Measurements from ENCODE around the gene SGSH. TPM values are rescaled to one million over a fixed set of nuclear protein-coding genes. Genes with fewer than 3 reads are reported as not detected.

Gene SGSH
- polyA plus RNA-seq, 1 donor (not counting 4 experiments of a cell fraction or from before 2014, with no cell fraction given): 9.6 TPM

DNA sequence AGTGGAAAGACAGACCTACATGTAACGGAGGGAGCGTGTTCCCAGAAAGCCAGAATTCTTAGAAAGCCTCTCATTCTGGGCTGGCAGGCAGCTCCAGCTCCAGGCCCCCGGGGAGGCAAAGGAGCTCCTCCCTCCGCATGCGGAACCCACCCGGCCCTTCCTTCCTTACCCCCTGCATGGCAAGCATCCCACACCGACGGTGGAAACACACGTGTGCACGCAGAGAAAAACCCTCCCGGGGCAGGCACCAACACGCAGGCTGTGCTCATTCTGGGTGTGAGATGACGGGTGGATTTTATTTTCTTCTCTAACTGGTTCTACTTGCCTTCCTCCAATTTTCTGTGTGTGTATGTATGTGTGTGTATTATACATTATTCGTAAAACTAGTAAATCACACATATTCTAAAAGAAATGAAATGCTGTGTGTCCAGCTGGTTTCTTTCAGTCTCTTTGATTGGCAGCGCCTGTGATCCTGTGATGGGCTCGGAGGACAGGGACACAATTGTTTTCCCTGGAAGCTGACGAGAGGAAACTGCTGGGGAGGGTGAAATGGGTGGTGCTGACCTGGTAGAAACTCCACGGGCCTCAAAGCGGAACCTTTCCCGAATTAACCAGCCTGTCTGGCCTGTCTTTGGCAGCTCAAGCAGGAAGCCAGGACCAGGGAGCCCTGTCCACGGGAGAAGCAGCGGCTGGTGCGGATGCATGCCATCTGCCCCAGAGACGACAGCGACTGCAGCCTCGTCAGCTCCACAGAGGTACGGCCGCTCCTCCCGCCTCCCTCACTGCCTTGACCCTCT lies 28.1 kb downstream of the SGSH start:
- Histone ChIP-seq H4K20me1 (ENCODE audit: control insufficient read depth, extremely low read depth, insufficient read depth, low read length) (no peaks in the 10 kb centered on the region), H3K9me3 (ENCODE audit: control insufficient read depth, low read depth, low read length) (no peaks in the 10 kb centered on the region), H3K79me2 (ENCODE audit: control insufficient read depth, insufficient read depth, low read length) (no peaks in the 10 kb centered on the region), H3K4me3 (ENCODE audit: control insufficient read depth in 2 of 3, extremely low read depth in 1 of 3, insufficient read depth in 2 of 3, low read depth in 1 of 3, low read length in 3 of 3) (peak overlapping the region in 2 of 3 experiments; percentile 34 to 50), H3K36me3 (ENCODE audit: control insufficient read depth in 2 of 2, extremely low read depth in 1 of 2, insufficient read depth in 2 of 2, low read length in 2 of 2) (no peaks in the 10 kb centered on the region), H3K9ac (ENCODE audit: control insufficient read depth, extremely low read depth, insufficient read depth, low read length) (peak overlapping the region; percentile 8), H3K27ac (ENCODE audit: control insufficient read depth, insufficient read depth, low read length) (no peak overlapping the region), H2AFZ (ENCODE audit: control insufficient read depth, low read length) (peak overlapping the region; percentile 87), H3K4me2 (ENCODE audit: control insufficient read depth, extremely low read depth, insufficient read depth, low read depth, low read length) (peak overlapping the region; percentile 86), H3K4me1 (ENCODE audit: control insufficient read depth, extremely low read depth, insufficient read depth, low read length) (peaks cover 28% of the 10 kb centered on the region), H3K27me3 (ENCODE audit: control insufficient read depth, extremely low read depth, insufficient read depth, low read length) (peaks cover 5% of the 10 kb centered on the region), H3K9me1 (ENCODE audit: control insufficient read depth, extremely low read depth, insufficient read depth, low read length) (no peaks in the 10 kb centered on the region)
- TF ChIP-seq EZH2 (IDR thresholded peaks at IDR 0.05; ENCODE audit: low read length): no peak
- TF ChIP-seq, protein P1, sequence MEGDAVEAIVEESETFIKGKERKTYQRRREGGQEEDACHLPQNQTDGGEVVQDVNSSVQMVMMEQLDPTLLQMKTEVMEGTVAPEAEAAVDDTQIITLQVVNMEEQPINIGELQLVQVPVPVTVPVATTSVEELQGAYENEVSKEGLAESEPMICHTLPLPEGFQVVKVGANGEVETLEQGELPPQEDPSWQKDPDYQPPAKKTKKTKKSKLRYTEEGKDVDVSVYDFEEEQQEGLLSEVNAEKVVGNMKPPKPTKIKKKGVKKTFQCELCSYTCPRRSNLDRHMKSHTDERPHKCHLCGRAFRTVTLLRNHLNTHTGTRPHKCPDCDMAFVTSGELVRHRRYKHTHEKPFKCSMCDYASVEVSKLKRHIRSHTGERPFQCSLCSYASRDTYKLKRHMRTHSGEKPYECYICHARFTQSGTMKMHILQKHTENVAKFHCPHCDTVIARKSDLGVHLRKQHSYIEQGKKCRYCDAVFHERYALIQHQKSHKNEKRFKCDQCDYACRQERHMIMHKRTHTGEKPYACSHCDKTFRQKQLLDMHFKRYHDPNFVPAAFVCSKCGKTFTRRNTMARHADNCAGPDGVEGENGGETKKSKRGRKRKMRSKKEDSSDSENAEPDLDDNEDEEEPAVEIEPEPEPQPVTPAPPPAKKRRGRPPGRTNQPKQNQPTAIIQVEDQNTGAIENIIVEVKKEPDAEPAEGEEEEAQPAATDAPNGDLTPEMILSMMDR (optimal IDR thresholded peaks at IDR 0.05 in 1 of 3, IDR thresholded peaks at IDR 0.05 in 1 of 3, conservative IDR thresholded peaks at IDR 0.05 in 1 of 3; ENCODE audit: extremely low read depth in 1 of 3, insufficient read depth in 2 of 3, low read length in 3 of 3): no peak
- dilution Hi-C loops (cut with MboI; ENCODE audit: extremely low pct_ligation_motif_present, low sequenced_read_pairs): no loop called here
- DNase-seq (ENCODE audit: low read depth, low spot score) (no peak), FAIRE-seq (peak; percentile 74)

DNA sequence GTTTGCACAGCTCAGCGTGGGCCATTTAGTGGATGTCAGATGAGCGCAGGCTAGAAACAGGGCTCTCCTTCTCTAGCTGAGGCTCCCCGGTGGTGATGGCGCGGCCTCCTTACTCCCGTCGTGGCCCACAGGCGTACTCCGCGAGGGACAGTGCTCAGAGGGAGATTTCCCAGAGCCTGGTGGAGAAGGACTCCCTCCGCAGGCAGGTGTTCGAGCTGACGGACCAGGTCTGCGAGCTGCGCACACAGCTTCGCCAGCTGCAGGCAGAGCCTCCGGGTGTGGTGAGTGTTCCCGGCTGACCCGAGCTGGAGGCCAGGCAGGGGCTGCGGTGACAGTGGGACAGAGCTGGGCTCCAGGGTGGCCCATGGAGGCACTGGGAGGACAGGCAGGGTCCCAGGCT lies 28.9 kb downstream of the SGSH start:
- no peaks in the 10 kb centered on the region for H3K9me3 ChIP-seq (ENCODE audit: control insufficient read depth, low read depth, low read length)
- FAIRE-seq: no peak
- no peak overlapping the region for H3K4me2 ChIP-seq (ENCODE audit: control insufficient read depth, extremely low read depth, insufficient read depth, low read depth, low read length)
- peaks cover 2% of the 10 kb centered on the region for H3K9me1 ChIP-seq (ENCODE audit: control insufficient read depth, extremely low read depth, insufficient read depth, low read length)
- no peak overlapping the region for H3K4me3 ChIP-seq (ENCODE audit: control insufficient read depth in 2 of 3, extremely low read depth in 1 of 3, insufficient read depth in 2 of 3, low read depth in 1 of 3, low read length in 3 of 3)
- H3K27ac ChIP-seq (ENCODE audit: control insufficient read depth, insufficient read depth, low read length): no peak overlapping the region
- no peak for DNase-seq (ENCODE audit: low read depth, low spot score)
- TF ChIP-seq, protein P1 (optimal IDR thresholded peaks at IDR 0.05 in 1 of 3, IDR thresholded peaks at IDR 0.05 in 1 of 3, conservative IDR thresholded peaks at IDR 0.05 in 1 of 3; ENCODE audit: extremely low read depth in 1 of 3, insufficient read depth in 2 of 3, low read length in 3 of 3): peak in 1 of 3 experiments; percentile 5
- no peak for TF ChIP-seq EZH2 (IDR thresholded peaks at IDR 0.05; ENCODE audit: low read length)
- H3K27me3 ChIP-seq (ENCODE audit: control insufficient read depth, extremely low read depth, insufficient read depth, low read length): peaks cover 5% of the 10 kb centered on the region
- no peaks in the 10 kb centered on the region for H3K79me2 ChIP-seq (ENCODE audit: control insufficient read depth, insufficient read depth, low read length)
- H3K36me3 ChIP-seq (ENCODE audit: control insufficient read depth in 2 of 2, extremely low read depth in 1 of 2, insufficient read depth in 2 of 2, low read length in 2 of 2): no peaks in the 10 kb centered on the region
- H4K20me1 ChIP-seq (ENCODE audit: control insufficient read depth, extremely low read depth, insufficient read depth, low read length): no peaks in the 10 kb centered on the region
- no peak overlapping the region for H3K9ac ChIP-seq (ENCODE audit: control insufficient read depth, extremely low read depth, insufficient read depth, low read length)
- dilution Hi-C loops (cut with MboI; ENCODE audit: extremely low pct_ligation_motif_present, low sequenced_read_pairs): no loop called here
- H3K4me1 ChIP-seq (ENCODE audit: control insufficient read depth, extremely low read depth, insufficient read depth, low read length): peaks cover 34% of the 10 kb centered on the region
- H2AFZ ChIP-seq (ENCODE audit: control insufficient read depth, low read length): no peak overlapping the region
